Endometrium (tissue), 2 donors: ENCODE results near the gene PPP6R2.

Experiments
- FAIRE-seq: peaks from 2 replicates; lab custom pipeline; 2012; peaks lifted over from hg19 to GRCh38; lab: Jason Lieb, UNC
- donor health status: control.
- donor health status: control.

The PPP6R2 gene

GRCh38 chr22:50342651-50343540, at the start of gene PPP6R2:
TSS of gene PPP6R2 (plus strand) at chr22:50343327. CDS start at chr22:50393909, 50,582 bp downstream.
- FAIRE-seq, result no peak

- FAIRE-seq, result no peak
Measured at GRCh38 chr22:50293441-50294318, 49.4 kb upstream of the PPP6R2 start.

GRCh38 chr22:50294319-50294656, 48.8 kb upstream of the PPP6R2 start:
- no peak for FAIRE-seq

GRCh38 chr22:50296658-50297490, 46.3 kb upstream of the PPP6R2 start:
- no peak for FAIRE-seq

GRCh38 chr22:50297510-50298265, 45.4 kb upstream of the PPP6R2 start:
- no peak for FAIRE-seq

- no peak for FAIRE-seq
Measured at GRCh38 chr22:50298266-50298637, 44.9 kb upstream of the PPP6R2 start.

- FAIRE-seq, result no peak
Measured at GRCh38 chr22:50298937-50299784, 44.0 kb upstream of the PPP6R2 start.

GRCh38 chr22:50299785-50300619, 43.1 kb upstream of the PPP6R2 start:
- no peak for FAIRE-seq

GRCh38 chr22:50300620-50301257, 42.4 kb upstream of the PPP6R2 start:
- no peak for FAIRE-seq

GRCh38 chr22:50301581-50301991, 41.5 kb upstream of the PPP6R2 start:
- no peak for FAIRE-seq

GRCh38 chr22:50302041-50302541, 41.0 kb upstream of the PPP6R2 start:
- no peak for FAIRE-seq

- FAIRE-seq, result no peak
Measured at GRCh38 chr22:50302564-50302963, 40.6 kb upstream of the PPP6R2 start.

GRCh38 chr22:50303515-50303847, 39.6 kb upstream of the PPP6R2 start:
- no peak for FAIRE-seq

- no peak for FAIRE-seq
Measured at GRCh38 chr22:50303848-50304527, 39.1 kb upstream of the PPP6R2 start.

GRCh38 chr22:50304528-50305392, 38.4 kb upstream of the PPP6R2 start:
- no peak for FAIRE-seq

- FAIRE-seq, result no peak
Measured at GRCh38 chr22:50305393-50305922, 37.7 kb upstream of the PPP6R2 start.

- FAIRE-seq, result peak; percentile 87
Measured at GRCh38 chr22:50305923-50306566, 37.1 kb upstream of the PPP6R2 start.
